Ishikawa (cell line): Measurements from ENCODE around the gene LARP6.

Experiments
- CEBPB ChIP-seq: IDR thresholded peaks from 2 replicates; pipeline ENCODE4 v1.6.1; 2012
- EP300 ChIP-seq: IDR thresholded peaks from 2 replicates; pipeline ENCODE4 v1.6.1; 2012; ENCODE audit warnings: borderline replicate concordance
- NFIC ChIP-seq: IDR thresholded peaks from 2 replicates; pipeline ENCODE4 v1.6.1; 2012
- RAD21 ChIP-seq: IDR thresholded peaks from 2 replicates; pipeline ENCODE4 v1.6.1; 2012; ENCODE audit warnings: low read depth
- REST ChIP-seq: IDR thresholded peaks from 2 replicates; pipeline ENCODE4 v1.6.1; 2012; ENCODE audit warnings: low read depth, mild to moderate bottlenecking
- USF1 ChIP-seq: IDR thresholded peaks from 2 replicates; pipeline ENCODE4 v1.6.1; 2012

- no peak for TF ChIP-seq USF1
- no peak for TF ChIP-seq REST
- no peak for TF ChIP-seq EP300
- no peak for TF ChIP-seq RAD21
- TF ChIP-seq CEBPB: no peak
- no peak for TF ChIP-seq NFIC
Observed at GRCh38 chr15:70832176-70832575, 21.8 kb downstream of the LARP6 start.
